ENCODE results near the gene PIK3AP1.
"Not testable (repeated sequence)": the region's sequence is repeated elsewhere in the genome, so short reads cannot be mapped to it uniquely, and the experiment has no call there.

Gene PIK3AP1

GRCh38 chr10:96685306-96685705 lies 35.0 kb downstream of the PIK3AP1 start:
- in situ Hi-C loops (cut with MboI; ENCODE audit: low pct_unique_long_range_greater_than_20kb, low sequenced_read_pairs, unreplicated experiment): no loop called here
- TF ChIP-seq CTCF (IDR thresholded peaks at IDR 0.05; ENCODE audit: extremely low read depth, insufficient read depth, missing control alignments): no peak

GRCh38 chr10:96684826-96685225 lies 35.5 kb downstream of the PIK3AP1 start:
- no peak for TF ChIP-seq CTCF (IDR thresholded peaks at IDR 0.05; ENCODE audit: extremely low read depth, insufficient read depth, missing control alignments)
- in situ Hi-C loops (cut with MboI; ENCODE audit: low pct_unique_long_range_greater_than_20kb, low sequenced_read_pairs, unreplicated experiment): no loop called here

More at GRCh38 chr10:96685306-96685705, 35.0 kb downstream of the PIK3AP1 start:
- no peak for DNase-seq (ENCODE audit: low spot score)

GRCh38 chr10:96683710-96684109 lies 36.6 kb downstream of the PIK3AP1 start:
- TF ChIP-seq CTCF (IDR thresholded peaks at IDR 0.05; ENCODE audit: extremely low read depth, insufficient read depth, missing control alignments): no peak
- in situ Hi-C loops (cut with MboI; ENCODE audit: low pct_unique_long_range_greater_than_20kb, low sequenced_read_pairs, unreplicated experiment): no loop called here
- no peak for DNase-seq (ENCODE audit: low spot score)

More at GRCh38 chr10:96684826-96685225, 35.5 kb downstream of the PIK3AP1 start:
- DNase-seq (ENCODE audit: low spot score): no peak

GRCh38 chr10:96683065-96683464 lies 37.2 kb downstream of the PIK3AP1 start:
- TF ChIP-seq CTCF (IDR thresholded peaks at IDR 0.05; ENCODE audit: extremely low read depth, insufficient read depth, missing control alignments): no peak
- no peak for DNase-seq (ENCODE audit: low spot score)
- in situ Hi-C loops (cut with MboI; ENCODE audit: low pct_unique_long_range_greater_than_20kb, low sequenced_read_pairs, unreplicated experiment): no loop called here

- DNase-seq (ENCODE audit: low spot score): no peak
- TF ChIP-seq CTCF (IDR thresholded peaks at IDR 0.05; ENCODE audit: extremely low read depth, insufficient read depth, missing control alignments): no peak
- in situ Hi-C loops (cut with MboI; ENCODE audit: low pct_unique_long_range_greater_than_20kb, low sequenced_read_pairs, unreplicated experiment): no loop called here
Measured at GRCh38 chr10:96681524-96681923, 38.8 kb downstream of the PIK3AP1 start.

GRCh38 chr10:96680463-96680862 lies 39.9 kb downstream of the PIK3AP1 start:
- in situ Hi-C loops (cut with MboI; ENCODE audit: low pct_unique_long_range_greater_than_20kb, low sequenced_read_pairs, unreplicated experiment); DNase-seq (ENCODE audit: low spot score): not testable (repeated sequence)

GRCh38 chr10:96678725-96679124 lies 41.6 kb downstream of the PIK3AP1 start:
- no peak for DNase-seq (ENCODE audit: low spot score)
- no peak for TF ChIP-seq CTCF (IDR thresholded peaks at IDR 0.05; ENCODE audit: extremely low read depth, insufficient read depth, missing control alignments)
- in situ Hi-C loops (cut with MboI; ENCODE audit: low pct_unique_long_range_greater_than_20kb, low sequenced_read_pairs, unreplicated experiment): no loop called here

All from GM13977 (cell line).